Hematopoietic multipotent progenitor cell treated with erythropoietin and hydrocortisone succinate and interleukin-3 and kit ligand, for 8 days (in vitro differentiated cells): ENCODE data around the gene ATP6V1G2.

Source experiments
- DNase-seq: peaks from one replicate; pipeline ENCODE4 v3.0.0-alpha.2; 2015

Gene ATP6V1G2

GRCh38 chr6:31575335-31575901 lies 29.0 kb upstream of the ATP6V1G2 start, which contains the start of gene TNF:
Gene TNF (plus strand): TSS chr6:31575565. CDS start chr6:31575742, 177 bp downstream.
- DNase-seq: no peak

DNA sequence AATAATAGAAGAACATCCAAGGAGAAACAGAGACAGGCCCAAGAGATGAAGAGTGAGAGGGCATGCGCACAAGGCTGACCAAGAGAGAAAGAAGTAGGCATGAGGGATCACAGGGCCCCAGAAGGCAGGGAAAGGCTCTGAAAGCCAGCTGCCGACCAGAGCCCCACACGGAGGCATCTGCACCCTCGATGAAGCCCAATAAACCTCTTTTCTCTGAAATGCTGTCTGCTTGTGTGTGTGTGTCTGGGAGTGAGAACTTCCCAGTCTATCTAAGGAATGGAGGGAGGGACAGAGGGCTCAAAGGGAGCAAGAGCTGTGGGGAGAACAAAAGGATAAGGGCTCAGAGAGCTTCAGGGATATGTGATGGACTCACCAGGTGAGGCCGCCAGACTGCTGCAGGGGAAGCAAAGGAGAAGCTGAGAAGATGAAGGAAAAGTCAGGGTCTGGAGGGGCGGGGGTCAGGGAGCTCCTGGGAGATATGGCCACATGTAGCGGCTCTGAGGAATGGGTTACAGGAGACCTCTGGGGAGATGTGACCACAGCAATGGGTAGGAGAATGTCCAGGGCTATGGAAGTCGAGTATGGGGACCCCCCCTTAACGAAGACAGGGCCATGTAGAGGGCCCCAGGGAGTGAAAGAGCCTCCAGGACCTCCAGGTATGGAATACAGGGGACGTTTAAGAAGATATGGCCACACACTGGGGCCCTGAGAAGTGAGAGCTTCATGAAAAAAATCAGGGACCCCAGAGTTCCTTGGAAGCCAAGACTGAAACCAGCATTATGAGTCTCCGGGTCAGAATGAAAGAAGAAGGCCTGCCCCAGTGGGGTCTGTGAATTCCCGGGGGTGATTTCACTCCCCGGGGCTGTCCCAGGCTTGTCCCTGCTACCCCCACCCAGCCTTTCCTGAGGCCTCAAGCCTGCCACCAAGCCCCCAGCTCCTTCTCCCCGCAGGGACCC lies 28.0 kb upstream of the ATP6V1G2 start:
- no peak for DNase-seq

GRCh38 chr6:31573239-31574105 lies 27.1 kb upstream of the ATP6V1G2 start:
- no peak for DNase-seq

DNA sequence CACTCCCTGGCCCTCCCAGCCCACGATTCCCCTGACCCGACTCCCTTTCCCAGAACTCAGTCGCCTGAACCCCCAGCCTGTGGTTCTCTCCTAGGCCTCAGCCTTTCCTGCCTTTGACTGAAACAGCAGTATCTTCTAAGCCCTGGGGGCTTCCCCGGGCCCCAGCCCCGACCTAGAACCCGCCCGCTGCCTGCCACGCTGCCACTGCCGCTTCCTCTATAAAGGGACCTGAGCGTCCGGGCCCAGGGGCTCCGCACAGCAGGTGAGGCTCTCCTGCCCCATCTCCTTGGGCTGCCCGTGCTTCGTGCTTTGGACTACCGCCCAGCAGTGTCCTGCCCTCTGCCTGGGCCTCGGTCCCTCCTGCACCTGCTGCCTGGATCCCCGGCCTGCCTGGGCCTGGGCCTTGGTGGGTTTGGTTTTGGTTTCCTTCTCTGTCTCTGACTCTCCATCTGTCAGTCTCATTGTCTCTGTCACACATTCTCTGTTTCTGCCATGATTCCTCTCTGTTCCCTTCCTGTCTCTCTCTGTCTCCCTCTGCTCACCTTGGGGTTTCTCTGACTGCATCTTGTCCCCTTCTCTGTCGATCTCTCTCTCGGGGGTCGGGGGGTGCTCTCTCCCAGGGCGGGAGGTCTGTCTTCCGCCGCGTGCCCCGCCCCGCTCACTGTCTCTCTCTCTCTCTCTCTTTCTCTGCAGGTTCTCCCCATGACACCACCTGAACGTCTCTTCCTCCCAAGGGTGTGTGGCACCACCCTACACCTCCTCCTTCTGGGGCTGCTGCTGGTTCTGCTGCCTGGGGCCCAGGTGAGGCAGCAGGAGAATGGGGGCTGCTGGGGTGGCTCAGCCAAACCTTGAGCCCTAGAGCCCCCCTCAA lies 25.9 kb upstream of the ATP6V1G2 start, which contains the start of gene LTA:
Gene LTA (plus strand): TSS at position 249 of the 871 bp plus-strand sequence. CDS start 454 bp downstream, at position 703.
- no peak for DNase-seq

DNA sequence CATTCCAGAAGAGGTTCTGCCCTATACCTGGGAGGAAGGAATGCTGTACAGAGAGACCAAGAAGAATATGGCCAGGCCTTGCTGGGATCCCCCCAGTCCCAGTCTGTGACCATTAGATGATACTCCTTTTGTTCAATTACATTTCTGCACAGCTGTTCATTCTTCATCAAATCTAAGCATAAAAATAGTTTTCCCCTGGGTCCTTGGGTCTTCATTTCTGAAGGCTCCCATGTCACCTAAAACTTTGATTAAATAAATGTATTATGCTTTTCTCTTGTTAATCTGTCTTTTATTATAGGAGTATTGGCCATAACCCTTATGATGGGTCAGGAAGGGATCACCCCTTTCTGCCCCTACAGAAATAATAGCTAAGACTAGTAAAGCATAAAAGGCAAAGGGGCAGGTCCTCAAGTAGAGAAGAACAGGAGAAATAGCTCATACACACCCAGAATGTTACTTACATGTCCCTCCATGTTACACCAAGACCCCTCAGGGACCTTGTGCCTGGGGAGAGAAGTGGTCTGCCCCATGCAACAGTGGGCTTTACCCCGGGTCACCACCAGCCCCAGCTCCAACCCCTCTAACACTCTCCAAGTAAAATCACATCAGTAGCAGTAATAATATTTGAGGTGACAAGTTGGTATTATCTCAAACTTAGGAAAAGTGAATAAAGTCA lies 23.6 kb upstream of the ATP6V1G2 start:
- no peak for DNase-seq

GRCh38 chr6:31568537-31568961 lies 22.1 kb upstream of the ATP6V1G2 start:
- no peak for DNase-seq

DNA sequence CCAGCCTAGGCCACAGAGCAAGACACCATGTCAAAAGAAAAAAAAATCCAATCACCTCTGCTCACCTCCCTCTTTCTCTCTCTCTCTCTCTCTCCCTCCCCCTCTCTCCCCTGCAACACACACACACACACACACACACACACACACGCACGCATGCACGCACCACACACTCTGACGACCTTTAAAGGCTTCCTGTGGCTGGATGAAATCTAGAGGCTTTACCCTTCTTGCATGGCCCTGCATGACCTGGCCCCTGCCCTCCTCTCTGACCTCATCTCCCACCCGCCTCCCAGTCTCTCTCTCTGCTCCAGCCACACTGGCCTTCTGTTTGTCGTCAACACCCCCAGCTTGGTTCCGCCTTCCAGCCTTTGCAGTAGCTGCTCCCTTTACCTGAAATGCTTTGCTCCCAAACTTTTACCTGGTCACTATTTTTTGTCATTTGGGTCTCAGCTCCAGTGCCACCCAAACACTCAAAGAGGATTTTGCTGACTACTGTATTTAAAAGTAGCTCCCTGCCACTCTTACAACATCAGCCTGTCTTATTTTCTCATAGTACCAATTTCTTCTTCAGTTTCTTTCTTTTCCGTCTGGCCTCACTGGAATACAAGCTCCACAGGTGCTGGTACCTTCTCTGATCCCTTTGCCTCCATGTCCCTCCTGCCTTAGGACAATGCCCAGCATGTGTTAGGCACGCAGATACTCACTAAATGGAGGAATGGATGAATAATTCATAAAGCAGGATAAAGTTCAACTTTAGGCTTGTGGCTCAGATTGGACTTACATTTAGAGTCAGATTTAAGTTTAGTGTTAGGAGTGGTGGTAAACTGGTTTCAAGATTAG lies 21.3 kb upstream of the ATP6V1G2 start:
- DNase-seq: no peak

DNA sequence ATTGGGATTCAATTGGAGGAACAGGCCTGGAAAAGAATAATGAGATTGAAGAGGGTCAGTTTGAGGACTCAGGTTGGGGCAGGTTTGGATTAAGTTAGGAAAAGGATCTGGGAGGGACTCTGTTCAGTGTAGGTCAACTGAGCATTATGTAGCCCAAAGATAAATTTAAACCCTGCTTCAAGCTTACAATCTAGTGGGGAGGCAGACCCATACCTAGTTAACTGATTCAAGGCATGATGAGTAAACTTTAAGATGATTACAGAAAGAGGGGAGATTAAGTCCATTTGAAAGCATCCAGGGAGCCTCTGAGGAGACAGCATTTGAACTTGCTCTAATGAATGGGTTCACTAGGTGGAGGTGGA lies 14.3 kb upstream of the ATP6V1G2 start:
- no peak for DNase-seq

GRCh38 chr6:31559958-31560696 lies 13.7 kb upstream of the ATP6V1G2 start:
- peak; percentile 49 for DNase-seq

- DNase-seq: no peak
These were observed 13.2 kb upstream of the ATP6V1G2 start for GRCh38 chr6:31559606-31559957.

DNA sequence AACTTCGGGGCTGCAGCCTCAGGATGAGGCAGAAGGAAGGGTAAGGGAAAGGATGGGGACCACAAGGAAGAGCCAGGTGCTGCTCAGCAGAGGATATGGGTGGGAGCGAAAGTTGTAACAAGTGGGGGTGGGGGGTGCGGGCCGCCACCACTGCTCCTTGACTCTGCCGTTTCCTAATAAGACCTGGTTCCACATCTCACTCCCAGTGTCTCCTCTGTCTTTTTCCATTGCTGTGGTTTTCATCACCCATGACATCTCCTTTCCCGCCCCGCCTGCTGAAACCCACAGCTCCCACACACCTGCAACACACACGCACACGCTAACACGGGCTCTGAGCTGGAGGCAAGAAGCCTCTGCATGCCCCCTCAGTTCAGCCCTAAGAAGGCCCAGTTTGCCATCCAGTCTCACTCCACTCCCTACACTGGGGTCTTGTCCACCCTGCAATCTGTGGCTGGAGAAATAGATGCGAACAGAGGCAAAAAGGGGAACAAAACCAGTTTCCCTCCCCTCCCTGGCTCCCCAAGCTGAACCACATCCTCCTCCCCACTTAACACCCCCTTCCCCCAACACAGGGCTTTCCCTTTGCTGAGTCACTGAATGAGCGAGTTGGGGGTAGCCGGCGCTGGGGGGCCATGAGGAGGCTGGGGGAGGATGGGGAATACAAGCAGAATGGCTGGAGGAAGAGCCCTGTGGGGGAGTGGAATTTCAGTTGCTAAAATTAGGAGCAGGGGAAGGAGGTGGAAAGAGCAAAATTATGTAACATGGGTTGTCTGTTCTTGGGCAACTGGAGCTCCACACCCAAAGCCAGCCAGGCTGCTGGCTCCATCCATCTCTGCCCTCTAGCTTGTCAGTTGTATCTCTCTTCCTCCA lies 12.5 kb upstream of the ATP6V1G2 start:
- peak; percentile 51 for DNase-seq

- DNase-seq: no peak
These were observed 11.9 kb upstream of the ATP6V1G2 start for GRCh38 chr6:31558318-31558625.

DNA sequence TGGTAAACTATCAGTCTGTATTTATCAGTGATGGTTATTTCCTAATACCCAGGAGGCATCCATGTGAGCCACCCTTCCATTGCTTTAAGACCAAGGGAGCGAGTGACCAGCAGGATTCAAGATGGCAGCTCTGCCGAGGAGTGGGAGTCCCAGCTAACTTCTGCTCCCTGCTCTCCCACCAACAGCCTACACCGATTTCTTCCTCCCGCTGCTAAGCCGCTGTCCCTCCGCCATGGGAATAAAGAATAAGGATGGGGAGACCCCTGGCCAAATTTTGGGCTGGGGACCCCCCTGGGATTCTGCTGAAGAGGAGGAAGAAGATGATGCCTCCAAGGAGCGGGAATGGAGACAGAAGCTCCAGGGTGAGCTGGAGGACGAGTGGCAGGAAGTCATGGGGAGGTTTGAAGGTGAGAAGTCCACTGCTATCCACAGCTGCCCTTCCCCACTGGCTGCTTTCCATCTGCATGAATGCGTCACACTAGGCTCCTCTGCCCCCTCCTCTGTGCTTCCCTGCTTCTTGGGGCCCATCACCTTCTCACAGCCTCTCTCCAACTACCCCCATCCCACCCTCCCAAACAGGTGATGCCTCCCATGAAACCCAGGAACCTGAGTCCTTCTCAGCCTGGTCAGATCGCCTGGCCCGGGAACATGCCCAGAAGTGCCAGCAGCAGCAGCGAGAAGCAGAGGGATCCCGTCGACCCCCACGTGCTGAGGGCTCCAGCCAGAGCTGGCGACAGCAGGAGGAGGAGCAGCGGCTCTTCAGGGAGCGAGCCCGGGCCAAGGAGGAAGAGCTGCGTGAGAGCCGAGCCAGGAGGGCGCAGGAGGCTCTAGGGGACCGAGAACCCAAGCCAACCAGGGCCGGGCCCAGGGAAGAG lies 11.3 kb upstream of the ATP6V1G2 start:
- DNase-seq: no peak

GRCh38 chr6:31556307-31556706 lies 9.9 kb upstream of the ATP6V1G2 start:
- no peak for DNase-seq

DNA sequence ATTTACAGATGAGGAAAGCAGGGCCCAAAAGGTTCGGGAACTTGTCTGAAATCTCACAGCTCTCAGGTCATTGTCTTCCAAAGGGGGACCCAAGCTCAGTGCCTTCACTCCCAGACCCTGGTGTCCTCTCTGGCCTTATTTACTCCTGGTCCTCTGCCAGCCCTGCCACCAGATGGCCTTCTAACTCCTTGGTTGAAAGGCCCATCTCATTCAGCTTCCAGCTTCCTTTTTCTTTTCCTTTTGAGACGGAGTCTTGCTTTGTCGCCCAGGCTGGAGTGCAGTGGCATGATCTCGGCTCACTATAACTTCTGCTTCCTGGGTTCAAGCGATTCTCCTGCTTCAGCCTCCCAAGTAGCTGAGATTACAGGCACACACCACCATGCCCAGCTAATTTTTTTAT lies 5.0 kb upstream of the ATP6V1G2 start:
- peak; percentile 79 for DNase-seq

DNA sequence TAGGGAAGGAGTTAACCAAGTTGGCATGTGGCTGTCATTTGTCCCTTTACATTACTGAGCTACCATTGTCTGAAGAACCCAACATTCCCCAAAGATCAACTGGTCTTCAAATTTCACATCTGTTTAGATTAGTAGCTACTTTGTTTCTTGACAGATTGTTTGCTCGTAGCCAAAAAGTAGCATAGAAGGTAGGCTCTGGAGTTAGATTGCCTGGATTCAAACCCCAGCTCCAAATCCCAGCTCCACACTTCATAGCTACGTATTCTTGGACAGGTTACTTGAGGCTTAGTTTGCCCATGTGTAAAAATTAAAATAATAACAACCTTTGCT lies 2.1 kb upstream of the ATP6V1G2 start:
- no peak for DNase-seq

GRCh38 chr6:31547727-31548543 lies 1.5 kb upstream of the ATP6V1G2 start:
- DNase-seq: no peak
